Measurements from ENCODE around the gene AUTS2. TPM values are rescaled to one million over a fixed set of nuclear protein-coding genes. Genes with fewer than 3 reads are reported as not detected.

Gene AUTS2
- total and polyA plus RNA-seq, 2 donors (not counting 1 experiment from before 2014, with no cell fraction given) = 0.60 to 9.1 TPM

DNA sequence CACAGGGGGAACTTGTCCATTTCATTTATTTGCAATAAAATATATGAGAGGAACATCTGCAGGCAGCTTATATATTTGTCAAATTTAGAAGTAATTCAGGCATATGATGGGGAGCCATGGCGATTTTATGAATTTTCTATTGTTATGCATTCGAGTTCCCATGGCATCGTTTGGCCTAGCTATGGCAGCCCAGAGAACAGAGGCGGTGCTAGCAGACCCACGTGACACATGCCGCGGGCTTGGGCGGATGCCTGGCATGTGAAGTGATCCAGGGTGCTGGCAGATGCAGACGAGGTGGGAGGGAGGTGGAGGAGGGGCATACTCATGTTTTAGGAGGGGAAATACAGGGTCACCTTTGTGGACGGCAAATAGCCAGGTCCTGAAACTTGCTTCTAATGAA lies 973.7 kb downstream of the AUTS2 start:
- H3K9me3 ChIP-seq (ENCODE audit: control insufficient read depth, insufficient read depth, low read depth, low read length) = no peaks in the 10 kb centered on the region
- no peak overlapping the region for H2AFZ ChIP-seq (ENCODE audit: low read length)
- H3K4me3 ChIP-seq (replicated peaks in 1 of 4; ENCODE audit: control extremely low read depth in 1 of 4, insufficient read depth in 1 of 4, low read depth in 3 of 4, low read length in 4 of 4) = no peak overlapping the region
- H3K4me2 ChIP-seq (ENCODE audit: extremely low read depth, insufficient read depth, low read length) = no peak overlapping the region
- H3K27me3 ChIP-seq (ENCODE audit: control insufficient read depth, insufficient read depth, low read length) = no peaks in the 10 kb centered on the region
- H3K27ac ChIP-seq (ENCODE audit: insufficient read depth, low read length) = no peak overlapping the region
- peak in 1 of 2 donors; percentile 11 for DNase-seq (ENCODE audit: low read depth in 2 of 2)
- H3K9ac ChIP-seq (ENCODE audit: insufficient read depth, low read length) = no peak overlapping the region
- no peaks in the 10 kb centered on the region for H3K4me1 ChIP-seq (ENCODE audit: control insufficient read depth, extremely low read depth, insufficient read depth, low read length)
- no peak for TF ChIP-seq EZH2 (IDR thresholded peaks at IDR 0.05; ENCODE audit: low read length, missing control alignments)
- TF ChIP-seq, protein P1, sequence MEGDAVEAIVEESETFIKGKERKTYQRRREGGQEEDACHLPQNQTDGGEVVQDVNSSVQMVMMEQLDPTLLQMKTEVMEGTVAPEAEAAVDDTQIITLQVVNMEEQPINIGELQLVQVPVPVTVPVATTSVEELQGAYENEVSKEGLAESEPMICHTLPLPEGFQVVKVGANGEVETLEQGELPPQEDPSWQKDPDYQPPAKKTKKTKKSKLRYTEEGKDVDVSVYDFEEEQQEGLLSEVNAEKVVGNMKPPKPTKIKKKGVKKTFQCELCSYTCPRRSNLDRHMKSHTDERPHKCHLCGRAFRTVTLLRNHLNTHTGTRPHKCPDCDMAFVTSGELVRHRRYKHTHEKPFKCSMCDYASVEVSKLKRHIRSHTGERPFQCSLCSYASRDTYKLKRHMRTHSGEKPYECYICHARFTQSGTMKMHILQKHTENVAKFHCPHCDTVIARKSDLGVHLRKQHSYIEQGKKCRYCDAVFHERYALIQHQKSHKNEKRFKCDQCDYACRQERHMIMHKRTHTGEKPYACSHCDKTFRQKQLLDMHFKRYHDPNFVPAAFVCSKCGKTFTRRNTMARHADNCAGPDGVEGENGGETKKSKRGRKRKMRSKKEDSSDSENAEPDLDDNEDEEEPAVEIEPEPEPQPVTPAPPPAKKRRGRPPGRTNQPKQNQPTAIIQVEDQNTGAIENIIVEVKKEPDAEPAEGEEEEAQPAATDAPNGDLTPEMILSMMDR (conservative IDR thresholded peaks at IDR 0.05 in 1 of 2, IDR thresholded peaks at IDR 0.05 in 1 of 2; ENCODE audit: low read depth in 1 of 2, low read length in 2 of 2) = no peak
- no peaks in the 10 kb centered on the region for H4K20me1 ChIP-seq (ENCODE audit: control insufficient read depth, extremely low read depth, insufficient read depth, low read length)
- H3K79me2 ChIP-seq (ENCODE audit: control insufficient read depth, insufficient read depth, low read length) = no peaks in the 10 kb centered on the region
- H3K36me3 ChIP-seq (ENCODE audit: control insufficient read depth, insufficient read depth, low read length) = no peaks in the 10 kb centered on the region

DNA sequence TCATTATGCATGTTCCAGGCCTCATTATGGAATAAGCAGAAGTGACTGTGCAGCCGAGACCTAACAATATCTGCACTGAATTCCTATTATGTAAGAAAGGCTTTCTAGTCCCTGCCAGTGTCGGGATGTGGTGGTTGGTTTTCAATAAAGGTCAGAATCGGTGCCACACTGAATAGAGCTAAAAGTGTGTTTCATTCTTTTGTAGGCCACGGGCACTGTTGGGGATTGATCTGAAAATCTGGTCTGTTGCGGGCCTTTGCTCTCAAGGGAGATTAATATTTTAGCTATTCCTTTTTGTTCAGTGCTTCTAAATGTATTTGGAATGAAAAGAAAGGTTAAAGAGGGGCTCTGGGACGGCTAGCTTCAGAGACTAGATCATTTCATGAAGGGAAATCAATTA lies 974.3 kb downstream of the AUTS2 start:
- Histone ChIP-seq H3K27ac (ENCODE audit: insufficient read depth, low read length) (no peak overlapping the region), H3K4me2 (ENCODE audit: extremely low read depth, insufficient read depth, low read length) (no peak overlapping the region), H2AFZ (ENCODE audit: low read length) (no peak overlapping the region), H3K9ac (ENCODE audit: insufficient read depth, low read length) (no peak overlapping the region), H3K27me3 (ENCODE audit: control insufficient read depth, insufficient read depth, low read length) (no peaks in the 10 kb centered on the region), H3K9me3 (ENCODE audit: control insufficient read depth, insufficient read depth, low read depth, low read length) (no peaks in the 10 kb centered on the region), H3K4me3 (replicated peaks in 1 of 4; ENCODE audit: control extremely low read depth in 1 of 4, insufficient read depth in 1 of 4, low read depth in 3 of 4, low read length in 4 of 4) (no peak overlapping the region), H3K4me1 (ENCODE audit: control insufficient read depth, extremely low read depth, insufficient read depth, low read length) (no peaks in the 10 kb centered on the region), H3K36me3 (ENCODE audit: control insufficient read depth, insufficient read depth, low read length) (no peaks in the 10 kb centered on the region), H4K20me1 (ENCODE audit: control insufficient read depth, extremely low read depth, insufficient read depth, low read length) (no peaks in the 10 kb centered on the region), H3K79me2 (ENCODE audit: control insufficient read depth, insufficient read depth, low read length) (no peaks in the 10 kb centered on the region)
- no peak for DNase-seq (ENCODE audit: low read depth in 2 of 2)
- no peak for TF ChIP-seq EZH2 (IDR thresholded peaks at IDR 0.05; ENCODE audit: low read length, missing control alignments)
- TF ChIP-seq, protein P1 (conservative IDR thresholded peaks at IDR 0.05 in 1 of 2, IDR thresholded peaks at IDR 0.05 in 1 of 2; ENCODE audit: low read depth in 1 of 2, low read length in 2 of 2) = no peak

DNA sequence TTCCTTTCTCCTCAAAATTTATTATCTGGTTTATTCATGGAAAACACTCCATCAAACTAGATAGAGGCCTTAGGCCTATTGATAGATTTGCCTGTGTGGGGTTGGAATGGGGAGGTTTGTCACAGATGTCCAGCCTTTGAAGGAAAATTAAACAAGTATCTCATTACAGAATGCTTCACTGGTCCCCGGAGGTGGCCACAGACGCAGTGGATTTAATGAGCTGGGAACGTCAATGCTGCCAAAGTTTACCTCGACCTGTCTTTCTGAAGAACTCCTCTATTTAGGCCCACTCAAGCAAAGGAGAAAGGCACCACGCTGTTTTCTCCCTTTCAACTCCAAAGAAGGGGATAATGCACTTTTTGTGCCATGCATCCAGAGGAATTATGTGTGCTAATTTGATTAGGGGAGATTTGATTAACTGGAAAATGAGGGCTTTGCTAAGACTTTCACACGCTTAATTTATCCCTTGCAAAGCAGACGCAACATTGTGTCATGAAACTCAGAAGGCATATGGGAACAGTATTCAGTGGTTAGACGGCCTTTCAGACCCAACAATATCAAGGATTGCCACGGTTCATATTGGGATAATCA lies 974.9 kb downstream of the AUTS2 start:
- no peak for TF ChIP-seq EZH2 (IDR thresholded peaks at IDR 0.05; ENCODE audit: low read length, missing control alignments)
- TF ChIP-seq, protein P1 (conservative IDR thresholded peaks at IDR 0.05 in 1 of 2, IDR thresholded peaks at IDR 0.05 in 1 of 2; ENCODE audit: low read depth in 1 of 2, low read length in 2 of 2) = no peak
- Histone ChIP-seq H2AFZ (ENCODE audit: low read length) (no peak overlapping the region), H3K4me1 (ENCODE audit: control insufficient read depth, extremely low read depth, insufficient read depth, low read length) (no peaks in the 10 kb centered on the region), H4K20me1 (ENCODE audit: control insufficient read depth, extremely low read depth, insufficient read depth, low read length) (no peaks in the 10 kb centered on the region), H3K27ac (ENCODE audit: insufficient read depth, low read length) (no peak overlapping the region), H3K4me2 (ENCODE audit: extremely low read depth, insufficient read depth, low read length) (no peak overlapping the region), H3K36me3 (ENCODE audit: control insufficient read depth, insufficient read depth, low read length) (no peaks in the 10 kb centered on the region), H3K9ac (ENCODE audit: insufficient read depth, low read length) (no peak overlapping the region), H3K4me3 (replicated peaks in 1 of 4; ENCODE audit: control extremely low read depth in 1 of 4, insufficient read depth in 1 of 4, low read depth in 3 of 4, low read length in 4 of 4) (no peak overlapping the region), H3K79me2 (ENCODE audit: control insufficient read depth, insufficient read depth, low read length) (no peaks in the 10 kb centered on the region), H3K9me3 (ENCODE audit: control insufficient read depth, insufficient read depth, low read depth, low read length) (no peaks in the 10 kb centered on the region), H3K27me3 (ENCODE audit: control insufficient read depth, insufficient read depth, low read length) (no peaks in the 10 kb centered on the region)
- no peak for DNase-seq (ENCODE audit: low read depth in 2 of 2)
